ENCODE results near the gene FAM9C.
"Not testable (repeated sequence)": the region's sequence is repeated elsewhere in the genome, so short reads cannot be mapped to it uniquely, and the experiment has no call there.

FAM9C gene

DNA sequence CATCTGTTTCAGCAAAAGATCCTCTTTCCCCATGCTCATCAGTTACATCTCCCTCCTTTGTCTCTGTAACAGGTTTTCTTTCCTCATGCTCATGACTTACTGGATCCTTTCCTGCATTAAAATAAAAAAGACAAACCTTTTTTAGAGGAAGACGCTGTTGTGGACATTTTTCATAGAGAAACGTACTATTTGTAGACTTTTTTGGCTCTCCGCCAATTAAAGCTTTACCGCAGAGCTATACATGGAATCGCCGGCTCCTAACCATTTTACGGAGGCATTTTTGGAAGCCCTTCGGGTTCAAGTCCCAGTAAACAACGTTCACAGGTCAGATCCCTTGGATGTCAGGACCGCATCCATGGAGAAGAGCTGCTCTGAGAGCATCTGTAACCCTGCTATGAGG lies 1.3 kb downstream of the FAM9C start:
- DNase-seq (ENCODE audit: low read depth in 2 of 2): no peak

DNA sequence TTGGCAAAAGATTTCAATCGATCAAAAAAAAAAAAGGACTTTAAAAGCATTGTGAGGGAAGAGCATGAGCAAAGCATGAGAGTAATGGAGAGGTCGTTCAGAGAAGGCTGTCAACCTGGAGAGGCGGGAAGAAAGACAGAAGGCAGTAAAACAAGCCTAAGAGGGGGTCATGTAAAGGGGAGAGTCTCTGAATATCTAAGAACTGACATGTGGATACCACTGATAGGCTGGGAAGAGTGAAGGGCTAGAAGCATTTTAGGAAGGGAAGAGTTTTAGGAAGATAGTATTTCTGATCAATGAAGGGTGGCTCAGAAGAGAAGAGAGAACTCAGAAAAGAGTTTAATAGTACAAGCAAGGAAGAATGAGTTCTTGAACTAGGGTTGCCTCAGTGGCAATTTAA lies 7.5 kb downstream of the FAM9C start:
- no peak for DNase-seq (ENCODE audit: low read depth in 2 of 2)

DNA sequence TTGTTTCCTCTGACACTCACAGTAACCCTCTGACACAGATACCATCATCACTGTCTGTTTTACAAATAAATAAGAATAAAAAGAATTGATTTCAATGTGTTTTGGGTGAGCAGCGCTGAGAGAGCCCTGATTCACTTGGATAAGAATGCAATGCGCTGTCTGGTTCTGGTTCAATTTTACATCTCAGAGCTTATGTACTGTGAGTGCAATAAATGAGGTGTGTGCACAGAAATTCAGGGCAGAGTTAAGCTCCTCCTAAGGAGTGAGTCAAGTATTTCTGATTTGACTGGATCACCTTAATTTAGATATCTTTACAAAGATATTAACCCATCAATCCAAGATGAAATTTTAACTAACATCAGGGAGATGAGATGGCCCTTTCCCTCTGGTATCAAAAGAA lies 11.2 kb downstream of the FAM9C start:
- no peak for DNase-seq (ENCODE audit: low read depth in 2 of 2)

DNA sequence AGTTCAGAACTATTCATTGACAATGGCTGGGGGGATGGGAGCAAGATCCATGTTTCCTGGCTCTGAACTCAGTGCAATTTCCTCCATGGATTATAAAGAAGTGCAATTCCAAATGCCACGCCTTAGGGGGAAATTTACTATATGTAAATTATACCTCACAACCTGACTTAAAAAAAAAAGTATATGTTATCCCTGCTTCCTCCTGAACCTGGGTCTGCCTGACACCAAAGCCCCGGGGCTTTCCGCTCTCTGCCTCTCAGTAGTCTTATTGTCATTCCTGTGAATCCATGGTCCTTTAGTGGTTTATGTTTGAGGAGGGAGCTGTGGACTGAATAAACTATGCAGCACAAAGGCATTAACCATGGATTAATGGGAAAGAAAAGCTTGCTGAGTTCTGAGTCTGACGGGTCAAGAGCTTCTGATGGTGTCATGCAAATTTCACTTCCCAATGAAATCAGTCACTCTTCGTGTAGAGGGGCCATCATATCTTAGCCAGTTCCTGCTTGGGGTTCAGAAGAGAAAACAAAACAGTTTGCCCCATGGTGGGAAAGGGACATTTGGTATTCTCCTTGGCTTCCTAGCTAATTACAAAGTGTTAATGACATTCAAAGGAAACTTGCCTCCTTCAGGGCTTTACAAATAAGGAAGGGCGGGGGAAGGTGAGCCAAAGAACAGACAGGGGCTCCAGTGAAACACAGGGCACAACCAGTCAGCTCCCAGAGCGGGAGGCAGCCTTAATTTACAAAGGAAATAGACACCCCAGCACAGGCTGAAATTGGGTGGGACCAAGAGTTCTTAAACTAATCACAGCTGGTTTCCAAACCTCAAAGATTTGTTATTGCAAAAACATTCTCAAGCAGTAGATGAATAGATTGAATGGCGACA lies 14.3 kb downstream of the FAM9C start:
- DNase-seq (ENCODE audit: low read depth in 2 of 2): no peak

DNA sequence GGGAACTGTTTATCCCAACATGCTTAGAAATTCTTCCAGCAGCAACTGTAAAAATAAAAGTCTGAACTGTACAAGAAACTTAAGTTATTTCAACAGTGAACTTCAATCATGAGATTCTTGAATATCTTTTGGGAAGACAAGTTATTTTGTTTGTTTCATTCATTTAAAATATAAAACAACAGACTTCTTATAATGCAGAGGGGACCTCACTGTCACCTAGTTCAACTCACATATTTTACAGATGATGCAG lies 14.9 kb downstream of the FAM9C start:
- DNase-seq (ENCODE audit: low read depth in 2 of 2): no peak

DNA sequence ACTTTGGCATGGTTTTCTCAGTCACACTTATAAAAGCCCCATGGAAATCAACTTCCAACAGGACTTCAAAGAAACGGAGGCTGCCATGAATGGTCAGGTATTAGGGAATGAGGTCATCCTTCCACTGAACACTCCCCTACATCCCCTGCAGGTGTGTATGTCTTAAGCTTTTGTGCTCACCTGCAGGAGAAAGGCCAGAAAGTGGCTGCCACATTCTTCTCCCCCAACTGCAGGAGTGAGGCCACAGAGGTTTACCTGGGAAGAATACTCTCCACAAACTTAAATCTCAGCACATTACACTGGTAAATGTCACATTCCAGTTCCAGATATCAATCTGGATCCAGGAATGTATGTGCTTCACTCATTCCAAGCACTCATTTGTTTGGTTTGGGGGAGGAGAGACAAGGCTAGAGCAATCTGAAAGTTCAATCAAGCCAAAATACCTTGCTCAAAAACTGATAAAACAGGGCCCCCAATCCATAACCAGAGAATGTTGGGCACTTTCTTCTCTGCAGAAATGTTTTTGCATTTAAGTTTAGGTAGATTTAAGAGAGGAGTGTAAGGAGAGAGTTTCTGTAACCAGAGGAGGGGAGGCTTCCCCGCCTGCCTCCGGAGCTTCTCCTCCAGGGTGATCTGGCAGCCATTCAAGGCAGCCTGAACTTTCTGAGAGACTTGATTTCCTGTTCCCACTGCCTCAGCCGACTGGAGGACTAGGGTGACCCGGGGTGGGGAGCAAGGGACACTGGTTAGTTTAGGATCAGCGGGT lies 15.4 kb downstream of the FAM9C start:
- DNase-seq (ENCODE audit: low read depth in 2 of 2): no peak

DNA sequence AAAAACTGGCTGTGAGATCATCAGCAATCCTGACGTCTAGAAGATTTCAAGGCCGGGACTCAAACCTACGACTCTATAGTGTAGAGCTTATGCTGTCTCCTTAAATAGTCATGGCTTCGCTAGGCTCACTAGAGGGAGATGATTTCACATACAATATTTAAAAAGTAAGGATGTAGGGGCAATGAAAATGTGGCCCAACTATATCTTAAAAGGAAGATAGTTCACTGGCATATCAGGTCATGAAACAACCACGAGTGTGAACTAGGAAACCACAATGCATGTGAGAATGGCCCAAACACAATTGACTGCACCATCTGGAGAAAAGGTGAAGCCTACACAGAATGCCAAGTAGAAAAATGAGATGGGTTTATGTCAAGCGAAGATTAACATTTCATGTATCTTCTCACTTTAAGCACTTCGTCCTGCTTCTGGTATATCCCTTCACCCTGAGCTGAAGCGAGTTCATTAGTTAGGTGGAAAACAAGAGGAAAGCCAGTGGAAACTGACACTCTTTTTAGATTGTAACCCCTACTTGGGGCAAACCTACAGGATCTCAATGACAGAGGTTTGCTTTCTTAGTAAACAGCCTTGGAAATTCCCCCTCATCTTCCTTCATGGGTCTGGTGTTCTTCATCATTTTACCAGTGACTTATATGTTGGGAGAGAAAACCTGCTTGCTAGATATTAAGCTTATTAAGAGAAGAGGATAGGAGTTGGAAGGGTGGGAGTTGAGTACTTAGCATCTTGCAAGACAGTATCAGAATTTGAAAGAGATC lies 17.4 kb downstream of the FAM9C start:
- DNase-seq (ENCODE audit: low read depth in 2 of 2): no peak

DNA sequence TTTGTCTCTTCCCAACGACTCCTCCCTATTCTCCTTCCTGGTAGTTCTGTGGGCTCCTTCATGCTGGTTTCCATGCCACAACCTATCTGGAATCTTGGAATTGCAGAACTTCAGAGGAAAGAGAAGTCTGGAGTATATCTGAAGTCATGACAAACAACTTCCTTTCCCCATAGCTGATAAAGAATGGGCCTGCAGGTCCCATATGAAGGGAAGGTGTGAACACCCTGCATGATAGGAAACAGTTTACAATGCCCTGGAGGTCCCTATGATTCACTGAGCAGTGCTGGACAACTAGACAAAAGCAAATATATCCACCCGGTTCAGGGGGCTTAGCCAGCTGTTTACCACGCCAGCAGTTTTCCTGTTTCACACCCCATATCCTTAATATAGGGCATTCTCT lies 19.4 kb downstream of the FAM9C start:
- no peak for DNase-seq (ENCODE audit: low read depth in 2 of 2)

DNA sequence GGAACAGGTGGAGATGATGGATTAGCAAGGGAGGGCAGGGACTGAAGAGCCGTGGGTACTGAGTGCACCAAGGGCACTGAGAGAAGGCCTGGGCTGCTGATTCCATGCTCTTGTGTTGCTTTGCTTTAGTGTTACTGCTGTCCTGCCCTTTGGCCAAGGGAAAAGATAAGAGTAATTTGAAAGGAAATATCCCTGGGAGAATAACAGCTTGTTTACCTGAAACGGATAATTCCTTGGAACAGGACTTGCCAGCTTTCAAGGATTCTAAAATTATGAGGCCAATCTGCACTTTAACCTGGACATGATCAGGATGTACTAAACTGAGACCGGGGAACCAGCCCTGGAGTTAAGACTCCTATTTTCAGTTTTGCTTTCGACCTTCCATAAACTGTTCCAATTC lies 20.4 kb downstream of the FAM9C start:
- no peak for DNase-seq (ENCODE audit: low read depth in 2 of 2)

DNA sequence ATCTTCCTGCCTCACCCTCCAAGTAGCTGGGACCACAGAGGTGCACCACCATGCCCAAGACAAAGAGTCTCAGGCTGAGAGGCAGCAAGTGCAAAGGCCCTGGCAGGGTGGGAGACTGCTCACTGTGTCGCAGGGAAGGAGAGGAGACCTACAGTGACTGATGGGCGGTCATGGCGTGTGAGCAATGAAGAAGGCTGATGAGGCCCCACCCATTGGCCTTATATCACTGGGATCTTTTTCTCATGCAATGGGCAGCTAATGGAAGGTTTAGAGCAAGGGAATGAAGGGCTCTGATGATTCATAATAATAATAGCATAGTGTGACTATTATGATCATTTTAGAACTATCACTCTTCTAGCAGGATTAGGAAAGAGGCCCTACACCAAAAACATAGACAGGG lies 20.9 kb downstream of the FAM9C start:
- DNase-seq (ENCODE audit: low read depth in 2 of 2): no peak

DNA sequence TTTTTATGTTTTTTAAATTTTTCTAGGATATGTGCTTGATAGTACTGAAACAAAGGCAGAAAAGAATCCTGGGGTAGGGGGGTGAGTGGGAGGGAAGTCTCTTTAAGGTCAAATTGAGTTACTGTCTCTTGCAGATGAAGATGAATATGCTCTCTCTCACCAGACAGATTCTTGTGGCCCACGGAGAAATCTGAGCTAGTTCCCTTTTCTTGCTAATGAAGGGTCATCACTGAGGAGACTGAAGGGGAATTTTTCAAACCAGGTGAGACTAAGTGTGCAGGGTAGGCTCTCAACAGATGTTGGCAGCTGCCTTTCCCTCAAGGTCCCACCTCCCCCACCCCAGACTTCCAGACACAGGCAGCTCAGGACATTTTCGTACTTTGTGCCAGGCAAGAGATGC lies 21.5 kb downstream of the FAM9C start:
- DNase-seq (ENCODE audit: low read depth in 2 of 2): no peak

DNA sequence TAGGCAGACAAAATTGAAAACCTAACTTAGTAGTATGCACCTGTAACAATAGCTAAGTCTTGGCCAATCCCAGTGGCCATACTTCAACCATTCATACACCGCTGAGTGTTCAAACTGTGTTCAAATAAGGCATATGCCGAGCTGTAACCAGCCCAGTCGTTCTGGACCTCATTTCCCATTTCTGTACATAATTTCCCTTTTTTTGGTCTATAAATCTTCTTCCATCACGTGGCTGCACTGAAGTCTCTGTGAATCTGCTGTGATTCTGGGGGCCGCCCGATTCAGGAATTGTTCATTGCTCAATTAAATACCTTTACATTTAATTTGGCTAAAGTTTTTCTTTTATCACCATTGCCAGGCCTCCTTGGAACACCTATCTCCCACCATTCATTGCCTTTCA lies 27.7 kb downstream of the FAM9C start:
- DNase-seq (ENCODE audit: low read depth in 2 of 2): not testable (repeated sequence)

DNA sequence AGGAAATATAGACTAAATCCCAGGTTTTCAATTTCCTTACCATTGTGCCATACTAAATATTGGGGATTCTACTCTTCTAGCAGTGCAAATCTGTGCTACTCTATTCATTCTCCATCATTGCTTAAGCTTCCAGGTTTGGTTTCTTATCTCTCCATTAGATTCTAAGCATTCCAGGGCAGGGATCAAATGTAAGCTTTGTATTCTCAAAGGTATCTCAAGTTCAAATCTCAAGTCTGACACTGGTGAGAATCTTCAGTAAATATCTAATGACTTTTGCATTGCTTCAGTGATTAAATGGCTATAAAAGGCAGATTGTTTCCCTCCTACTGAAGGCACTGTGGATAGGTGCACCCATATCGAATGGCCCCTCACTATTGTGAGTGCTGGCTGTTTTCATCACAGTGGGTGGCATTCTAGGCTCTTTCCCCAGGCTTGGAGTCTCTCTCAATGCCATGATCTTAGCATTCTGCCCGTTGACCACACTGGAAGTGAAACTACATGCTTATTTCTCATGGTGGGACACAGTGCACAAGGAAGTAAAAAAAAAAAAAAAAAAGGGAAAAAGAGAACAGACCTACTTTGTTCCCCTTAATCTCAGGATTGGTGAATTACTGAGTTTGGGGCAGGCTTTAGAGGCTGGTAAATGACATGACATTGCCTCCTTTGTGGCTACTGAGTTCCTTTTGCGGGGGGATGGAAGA lies 28.7 kb downstream of the FAM9C start:
- DNase-seq (ENCODE audit: low read depth in 2 of 2): no peak

DNA sequence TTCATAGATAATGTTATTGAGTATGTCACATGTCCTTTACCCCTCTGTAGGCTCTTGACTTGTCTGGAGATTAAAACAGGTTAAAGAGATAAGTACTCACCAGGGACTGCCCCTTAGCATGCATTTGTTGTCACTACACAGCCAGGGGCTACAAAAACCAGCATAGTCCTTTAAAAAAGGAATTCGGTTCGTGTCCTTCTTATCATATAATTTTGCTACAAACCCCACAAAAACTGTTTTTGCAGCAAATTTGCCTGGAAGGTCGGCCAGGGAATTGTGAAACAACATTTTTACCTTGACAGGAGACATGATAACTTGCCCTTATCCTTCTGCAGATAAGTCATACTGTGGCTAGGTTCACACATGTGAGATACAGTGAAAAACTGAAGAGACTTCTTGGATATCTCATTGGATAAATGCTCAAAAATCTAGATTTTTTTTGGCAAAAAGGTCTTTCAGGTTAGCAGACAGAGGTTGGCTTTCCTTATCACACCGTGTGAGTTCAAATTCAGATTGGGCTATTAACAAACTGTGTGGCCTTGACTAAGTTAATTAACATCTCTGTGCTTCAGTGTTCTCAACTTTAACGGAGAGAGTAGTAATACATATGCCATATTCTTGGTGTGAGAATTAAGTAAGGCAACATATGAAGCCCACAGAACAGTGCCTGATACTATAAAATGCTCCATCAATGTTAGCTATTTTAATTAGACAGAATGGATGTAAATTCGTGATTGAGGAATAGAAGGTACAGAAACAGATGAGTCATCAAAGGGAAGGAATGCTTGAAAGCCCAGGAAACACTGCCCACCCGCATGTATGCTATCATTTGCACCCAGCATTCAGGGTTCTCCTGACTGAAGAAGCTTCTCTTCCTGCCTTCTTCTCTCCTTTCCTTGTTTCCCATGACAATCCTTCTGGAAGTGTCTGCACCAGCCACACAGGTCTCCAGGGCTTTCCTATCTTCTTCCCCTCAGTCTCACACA lies 30.0 kb downstream of the FAM9C start:
- DNase-seq (ENCODE audit: low read depth in 2 of 2): no peak

DNA sequence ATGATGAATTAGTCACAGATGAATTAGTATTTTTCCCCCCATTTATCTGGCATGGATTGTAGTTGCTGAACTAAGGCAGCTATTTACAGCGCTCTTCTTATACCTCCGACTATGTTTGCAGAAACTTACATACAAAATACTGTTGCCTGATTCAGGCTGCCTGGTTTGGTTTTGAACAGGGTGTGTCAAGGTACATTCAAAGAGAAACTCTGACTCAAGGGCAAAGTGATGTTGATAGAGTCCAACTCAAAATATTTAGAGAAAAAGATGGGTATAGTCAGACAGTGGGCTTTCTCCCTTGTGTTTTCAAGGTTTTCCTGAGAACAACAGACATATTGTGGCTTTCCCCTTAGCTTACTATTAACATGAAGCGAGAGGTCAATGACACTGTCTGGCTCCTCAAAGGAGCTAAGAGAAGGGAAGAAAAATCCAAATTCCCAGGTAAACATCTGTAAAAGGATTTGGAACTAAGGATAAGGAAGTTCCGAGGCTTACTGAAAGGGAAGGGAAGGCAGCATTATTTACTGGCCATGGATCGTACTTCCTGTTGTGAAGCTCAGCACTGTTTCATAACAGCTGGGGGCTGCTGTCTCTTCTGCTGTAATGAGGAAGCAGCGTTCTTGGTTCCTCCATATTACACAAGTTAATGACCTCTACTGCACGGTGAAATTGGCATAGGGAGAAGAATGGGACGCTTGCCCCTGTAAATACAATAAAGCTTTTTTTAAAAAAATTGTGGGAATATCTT lies 30.9 kb downstream of the FAM9C start:
- DNase-seq (ENCODE audit: low read depth in 2 of 2): no peak

DNA sequence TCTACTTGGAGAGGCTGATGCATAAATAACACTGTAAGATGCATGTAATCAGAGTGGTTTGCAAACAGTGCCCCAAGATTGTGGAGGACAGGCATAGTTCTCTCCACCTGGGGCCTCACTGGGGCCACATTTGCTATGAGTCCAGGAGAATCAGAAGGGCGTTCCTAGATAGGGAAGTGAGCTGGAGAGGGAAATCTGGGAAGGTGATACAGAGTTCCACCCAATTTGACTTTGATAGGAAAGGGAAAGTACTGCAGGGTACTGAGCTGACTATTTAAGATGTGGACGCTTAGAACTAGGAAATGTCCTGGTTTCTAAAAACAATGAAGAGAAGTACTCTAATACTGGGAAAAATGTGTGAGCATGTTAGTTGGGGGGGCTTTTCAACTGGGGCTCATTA lies 33.9 kb downstream of the FAM9C start:
- DNase-seq (ENCODE audit: low read depth in 2 of 2): no peak

DNA sequence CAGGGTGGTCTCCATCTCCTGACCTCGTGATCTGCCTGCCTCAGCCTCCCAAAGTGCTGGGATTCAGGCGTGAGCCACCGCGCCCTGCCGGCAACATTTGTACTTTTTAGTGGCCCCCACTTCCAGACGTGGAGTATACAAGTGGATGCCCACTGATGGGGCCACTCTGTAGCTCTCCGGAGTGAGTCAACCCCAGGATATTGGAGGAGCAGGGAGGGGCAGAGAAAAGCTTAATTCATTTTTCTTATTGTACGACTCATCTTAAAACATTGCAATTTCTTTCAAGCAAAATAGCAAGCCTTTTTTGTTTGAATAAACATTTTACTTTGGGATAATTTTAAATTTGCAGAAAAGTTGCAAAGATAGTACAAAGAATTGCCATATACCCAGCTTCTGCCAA lies 34.6 kb downstream of the FAM9C start:
- no peak for DNase-seq (ENCODE audit: low read depth in 2 of 2)

DNA sequence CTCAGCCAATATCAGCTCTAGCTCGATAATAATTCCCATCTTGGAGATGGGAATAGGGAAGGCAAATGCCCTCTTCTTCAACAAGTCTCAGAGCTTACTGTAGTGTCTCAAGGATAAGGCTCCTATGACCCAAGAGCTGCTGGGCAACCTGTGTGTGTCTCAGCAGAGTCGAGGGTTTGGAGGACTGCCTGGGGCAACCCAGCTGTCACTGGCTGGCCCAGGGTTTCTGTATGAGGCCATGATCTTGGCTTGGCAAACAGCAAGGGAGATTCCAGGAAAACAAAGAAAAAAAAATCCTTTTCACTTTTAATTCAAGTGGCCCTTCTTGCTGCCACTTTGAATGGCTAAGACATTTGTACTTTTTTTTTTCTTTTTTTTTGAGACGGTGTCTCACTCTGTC lies 35.1 kb downstream of the FAM9C start:
- no peak for DNase-seq (ENCODE audit: low read depth in 2 of 2)

DNA sequence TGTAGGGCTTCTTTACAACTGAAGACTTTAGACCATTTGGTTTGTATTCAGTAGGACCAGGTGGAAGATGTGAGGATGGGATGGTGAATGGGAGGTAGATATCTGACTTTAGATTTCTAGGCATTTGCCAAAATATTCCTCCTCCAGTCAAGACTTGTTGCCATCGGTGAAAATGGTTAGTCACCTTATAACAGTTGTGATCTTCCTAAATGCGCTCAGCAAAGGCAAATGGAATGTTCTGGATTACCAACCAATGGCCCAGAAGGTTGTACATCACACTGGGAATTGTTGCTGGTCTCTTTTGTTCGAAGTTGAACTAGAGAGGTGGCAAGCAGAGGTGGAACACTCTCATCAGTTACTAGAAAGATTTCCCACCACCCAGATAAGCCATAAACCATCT lies 35.6 kb downstream of the FAM9C start:
- DNase-seq (ENCODE audit: low read depth in 2 of 2): no peak

DNA sequence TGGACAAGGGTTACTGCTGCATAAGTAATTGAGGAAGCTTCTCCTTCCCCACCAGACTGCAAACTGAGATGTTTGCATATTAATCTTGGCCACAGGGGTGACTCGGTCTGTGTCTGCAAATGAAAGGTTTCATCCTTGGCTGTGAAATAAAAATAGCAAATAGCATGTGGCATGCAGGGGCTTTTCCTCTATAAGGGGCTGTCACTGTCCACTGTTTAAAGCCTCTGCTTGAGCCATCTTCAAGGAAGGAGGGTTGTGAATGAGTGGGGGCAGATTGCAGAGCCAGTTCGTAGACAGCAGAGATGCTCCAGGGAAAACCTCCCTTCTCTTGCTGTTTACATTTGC lies 36.3 kb downstream of the FAM9C start:
- DNase-seq (ENCODE audit: low read depth in 2 of 2): no peak

Data from stimulated activated CD8-positive, alpha-beta memory T cell treated with anti-CD3 and anti-CD28 coated beads, Interleukin-7, amount 100 ng/mL, for 1 hour (primary cell).